K562 (cell line): ENCODE measurements around the gene C1D. TPM values are rescaled to one million over a fixed set of nuclear protein-coding genes. Genes with fewer than 3 reads are reported as not detected.

Experiments
- ARID3A ChIP-seq: IDR thresholded peaks from 2 replicates; pipeline ENCODE4 v1.6.1; 2012; ENCODE audit warnings: low read depth, low read length, improper control_type of control experiment, borderline replicate concordance
- CTCF ChIP-seq, 3 experiments: IDR thresholded peaks in 2 of 3; conservative IDR thresholded peaks in 1 of 3; 2 replicates each; pipeline ENCODE4 v1.5.1; 2011 to 2012; ENCODE audit warnings: low read length in 3 of 3, mild to moderate bottlenecking in 3 of 3, control low read depth in 2 of 3, improper control_type of control experiment in 1 of 3, inconsistent platforms in 1 of 3, low read depth in 1 of 3, mixed read lengths in 1 of 3, moderate library complexity in 1 of 3; ENCODE audit not compliant: insufficient read depth in 2 of 3
- DEAF1 ChIP-seq: fragments of 450-650 bp; formaldehyde crosslinking; IDR thresholded peaks from 2 replicates; pipeline ENCODE4 v1.4.0; 2020; ENCODE audit warnings: mild to moderate bottlenecking, moderate library complexity
- FOXK2 ChIP-seq, 2 experiments: fragments of 450-650 bp; IDR thresholded peaks in 1 of 2; conservative IDR thresholded peaks in 1 of 2; 2 replicates each; pipeline ENCODE4 v1.6.1; 2016; ENCODE audit warnings: low read depth in 2 of 2, mild to moderate bottlenecking in 1 of 2
- IRF9 ChIP-seq: fragments of 450-650 bp; IDR thresholded peaks from 2 replicates; pipeline ENCODE4 v1.6.1; 2016; ENCODE audit warnings: missing biosample characterization, missing genetic modification characterization
- JUNB ChIP-seq: fragments of 450-650 bp; formaldehyde crosslinking; conservative IDR thresholded peaks from 2 replicates; pipeline ENCODE4 v1.4.0; 2020; ENCODE audit warnings: mild to moderate bottlenecking
- KAT8 ChIP-seq: fragments of 450-650 bp; IDR thresholded peaks from 2 replicates; pipeline ENCODE4 v1.6.1; 2016; ENCODE audit warnings: low read depth, mild to moderate bottlenecking
- NBN ChIP-seq: fragments of 450-650 bp; IDR thresholded peaks from 2 replicates; pipeline ENCODE4 v1.6.1; 2016; ENCODE audit warnings: low read depth, mild to moderate bottlenecking
- NCOA4 ChIP-seq: fragments of 450-650 bp; IDR thresholded peaks from 2 replicates; pipeline ENCODE4 v1.6.1; 2018; ENCODE audit warnings: mild to moderate bottlenecking; ENCODE audit not compliant: partially characterized antibody
- RBM25 ChIP-seq: fragments of 200-400 bp; formaldehyde crosslinking; IDR thresholded peaks from 2 replicates; pipeline ENCODE4 v1.6.1; 2018; ENCODE audit warnings: low read length, low read depth, moderate library complexity; ENCODE audit not compliant: severe bottlenecking
- SRSF3 ChIP-seq: fragments of 200-400 bp; formaldehyde crosslinking; IDR thresholded peaks from 2 replicates; pipeline ENCODE4 v1.6.1; 2016; ENCODE audit warnings: mild to moderate bottlenecking, low read length, moderate library complexity; ENCODE audit not compliant: insufficient read depth
- XRCC5 ChIP-seq: fragments of 200-400 bp; formaldehyde crosslinking; IDR thresholded peaks from 2 replicates; pipeline ENCODE4 v1.6.1; 2017; ENCODE audit warnings: low read depth, mild to moderate bottlenecking, low read length
- ZNF347 ChIP-seq: fragments of 450-650 bp; formaldehyde crosslinking; IDR thresholded peaks from 2 replicates; pipeline ENCODE4 v1.4.0; 2020; ENCODE audit warnings: low read depth, mild to moderate bottlenecking, moderate library complexity
- ZNF592 ChIP-seq: fragments of 450-650 bp; IDR thresholded peaks from 2 replicates; pipeline ENCODE4 v1.6.1; 2017; ENCODE audit warnings: antibody characterized with exemption, mild to moderate bottlenecking
- polyA plus RNA-seq, 8 experiments: library from polyadenylated mRNA; depleted of rRNA in 4 of 8; stranded (reverse) in 5 of 8; unstranded in 3 of 8; fragments of >200 nt; fragmentation: Nextera tagmentation in 2 of 8; fragmentation: Illumina TruSeq in 1 of 8; extraction: Ambion mirVana in 2 of 8; extraction: Trizol in 1 of 8; gene quantifications; 2 replicates each; pipeline versions ENCODE4 v1.2.1 to v1.2.3, GENCODE V29; 2011 to 2014; ENCODE audit warnings: inconsistent platforms in 1 of 8, missing spikeins in 1 of 8
- total RNA-seq, 7 experiments: library from RNA; depleted of rRNA in 6 of 7; stranded (reverse); fragments of >200 nt in 6 of 7; fragmentation: Illumina TruSeq in 2 of 7; extraction: Trizol in 2 of 7; gene quantifications; 2 replicates each; pipeline versions ENCODE4 v1.2.1 to v1.2.3, GENCODE V29; 2011 to 2021; ENCODE audit warnings: low replicate concordance in 1 of 7

C1D gene
- total and polyA plus RNA-seq, 9 of the 15 experiments (the other 6 are each of a cell fraction or from before 2014, with no cell fraction given), result 33.2 to 123 (median 56.5) TPM

GRCh38 chr2:68031542-68032160 lies 31.2 kb downstream of the C1D start (continued):
- TF ChIP-seq DEAF1 (CRISPR knock-in tag), result peak; percentile 74; the same call in 1 of the 2 replicates
- no peak for TF ChIP-seq SRSF3
- no peak for TF ChIP-seq KAT8
- 0 out of 2 replicates have a peak, but pooled peaks have one; percentile 19 for TF ChIP-seq NBN
- no peak for TF ChIP-seq ZNF347 (CRISPR knock-in tag)
- TF ChIP-seq FOXK2 (conservative IDR thresholded peaks at IDR 0.05 in 1 of 2, IDR thresholded peaks at IDR 0.05 in 1 of 2; ENCODE audit: low read depth in 2 of 2), result peak in 1 of 2 experiments; percentile 68; a peak in 3 of 4 replicates
- TF ChIP-seq XRCC5, result no peak
- TF ChIP-seq CTCF (IDR thresholded peaks at IDR 0.05 in 2 of 3, conservative IDR thresholded peaks at IDR 0.05 in 1 of 3; ENCODE audit: insufficient read depth in 2 of 3, low read depth in 1 of 3, low read length in 3 of 3), result peak; percentile 43 to 81 (median 51); a peak in 4 of 6 replicates
- TF ChIP-seq JUNB, result no peak
- 0 out of 2 replicates have a peak, but pooled peaks have one; percentile 15 for TF ChIP-seq ZNF592
- peak; percentile 13 for TF ChIP-seq RBM25
- TF ChIP-seq IRF9 (tag), result no peak
- peak; percentile 91 for TF ChIP-seq ARID3A
- TF ChIP-seq NCOA4, result no peak
